GM12892 (cell line): Measurements from ENCODE around the gene GOLGA5.
"Not testable (repeated sequence)": the region's sequence is repeated elsewhere in the genome, so short reads cannot be mapped to it uniquely, and the experiment has no call there.

ENCODE experiments used
- POLR2A ChIP-seq: IDR thresholded peaks from 2 replicates; pipeline ENCODE4 v1.6.1; 2011; ENCODE audit warnings: low read depth, low read length, control low read depth
- POLR2AphosphoS5 ChIP-seq: IDR thresholded peaks from 2 replicates; pipeline ENCODE4 v1.6.1; 2011; ENCODE audit warnings: low read depth, low read length, control low read depth
- TAF1 ChIP-seq: IDR thresholded peaks from 2 replicates; pipeline ENCODE4 v1.6.1; 2011; ENCODE audit warnings: low read depth, mild to moderate bottlenecking, control low read depth, low read length, borderline replicate concordance

DNA sequence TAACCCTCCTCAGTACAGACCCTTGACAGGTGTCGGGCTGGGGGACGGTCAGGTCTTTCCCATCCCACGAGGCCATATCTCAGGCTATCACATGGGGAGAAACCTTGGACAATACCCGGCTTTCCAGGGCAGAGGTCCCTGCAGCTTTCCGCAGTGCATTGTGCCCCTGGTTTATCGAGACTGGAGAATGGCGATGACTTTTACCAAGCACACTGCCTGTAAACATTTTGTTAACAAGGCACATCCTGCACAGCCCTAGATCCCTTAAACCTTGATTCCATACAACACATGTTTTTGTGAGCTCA is 26.4 kb downstream of the GOLGA5 start:
- TF ChIP-seq POLR2AphosphoS5, POLR2A, TAF1: not testable (repeated sequence)
